Vagina (tissue), 2 donors: Measurements from ENCODE around the gene TGIF1.

ENCODE experiments used
- CTCF ChIP-seq, 3 experiments: fragments of 450-650 bp in 2 of 3; fragments of 200-600 bp in 1 of 3; sonication (generic) in 1 of 3; IDR thresholded peaks; one replicate each; pipeline ENCODE4 v1.5.1; 2017 to 2019; ENCODE audit warnings: antibody characterized with exemption in 3 of 3, mild to moderate bottlenecking in 2 of 3, moderate library complexity in 2 of 3
- POLR2A ChIP-seq, 2 donors: fragments of 450-650 bp; IDR thresholded peaks; one replicate each; pipeline ENCODE4 v1.6.1; 2017; ENCODE audit warnings: antibody characterized with exemption in 2 of 2, mild to moderate bottlenecking in 2 of 2, moderate library complexity in 2 of 2
- POLR2AphosphoS5 ChIP-seq, 2 donors: sonication (generic); formaldehyde crosslinking; IDR thresholded peaks; one replicate each; pipeline ENCODE4 v1.9.0; 2017; ENCODE audit warnings: antibody characterized with exemption in 2 of 2, mild to moderate bottlenecking in 2 of 2, low read depth in 1 of 2; ENCODE audit not compliant: insufficient read depth in 1 of 2

DNA sequence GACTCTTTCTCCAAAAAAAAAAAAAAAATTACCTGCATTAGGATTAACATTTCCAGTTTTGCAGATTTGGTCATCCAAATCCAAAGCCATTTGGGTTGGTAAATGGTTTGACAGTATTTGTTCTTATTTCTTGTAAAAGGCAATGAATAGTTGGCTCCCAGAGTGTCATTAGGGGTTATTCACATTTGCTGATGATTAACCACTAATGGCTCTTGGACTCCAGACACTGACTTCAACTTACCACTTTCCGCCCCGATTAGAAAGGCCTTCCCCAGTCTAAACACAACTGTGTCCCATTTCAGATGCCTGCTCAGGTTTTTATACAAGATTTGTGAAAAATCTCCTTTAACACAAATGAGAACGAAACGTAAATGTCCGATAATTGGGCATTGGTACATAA lies 9.6 kb upstream of the TGIF1 start:
- TF ChIP-seq CTCF (IDR thresholded peaks at IDR 0.05) (no peak), POLR2AphosphoS5 (IDR thresholded peaks at IDR 0.05; ENCODE audit: insufficient read depth in 1 of 2, low read depth in 1 of 2) (no peak), POLR2A (IDR thresholded peaks at IDR 0.05) (no peak)
